ENCODE results near the gene EXOC3L4.

Gene EXOC3L4

DNA sequence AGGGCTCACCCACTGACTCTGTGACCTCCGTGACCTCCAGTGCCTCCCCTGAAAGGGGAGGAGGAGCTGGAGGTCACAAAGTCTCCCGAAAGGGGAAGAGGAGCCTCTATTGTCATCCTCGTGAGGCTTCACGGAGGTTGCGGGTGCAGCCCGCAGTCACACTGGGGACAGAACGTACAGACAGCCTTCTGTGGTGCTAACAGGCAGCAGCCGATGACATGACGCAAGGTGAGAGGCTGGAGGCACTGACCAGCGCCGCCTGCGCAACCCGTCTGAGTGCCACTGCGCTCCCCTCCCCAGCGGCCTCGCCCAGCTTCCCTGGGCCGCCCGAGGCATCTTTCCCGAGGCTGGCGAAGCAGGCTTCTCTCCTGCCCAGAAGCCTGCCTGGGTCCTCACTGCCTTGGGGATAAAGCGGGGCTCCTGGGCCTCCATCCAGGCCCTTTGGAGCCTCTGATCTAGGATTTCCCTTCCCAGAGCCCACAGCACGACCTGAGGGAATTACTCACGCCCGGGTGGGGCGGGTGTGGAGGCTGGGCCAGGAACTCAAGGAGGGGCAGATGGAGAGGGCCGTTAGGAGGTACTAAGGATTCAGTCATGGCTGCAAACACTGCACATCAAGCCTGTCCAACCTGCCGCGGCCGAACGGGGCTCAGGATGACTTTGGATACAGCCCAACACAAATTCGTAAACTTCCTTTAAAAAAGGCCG is 22.8 kb upstream of the EXOC3L4 start:
- no peak for DNase-seq

DNA sequence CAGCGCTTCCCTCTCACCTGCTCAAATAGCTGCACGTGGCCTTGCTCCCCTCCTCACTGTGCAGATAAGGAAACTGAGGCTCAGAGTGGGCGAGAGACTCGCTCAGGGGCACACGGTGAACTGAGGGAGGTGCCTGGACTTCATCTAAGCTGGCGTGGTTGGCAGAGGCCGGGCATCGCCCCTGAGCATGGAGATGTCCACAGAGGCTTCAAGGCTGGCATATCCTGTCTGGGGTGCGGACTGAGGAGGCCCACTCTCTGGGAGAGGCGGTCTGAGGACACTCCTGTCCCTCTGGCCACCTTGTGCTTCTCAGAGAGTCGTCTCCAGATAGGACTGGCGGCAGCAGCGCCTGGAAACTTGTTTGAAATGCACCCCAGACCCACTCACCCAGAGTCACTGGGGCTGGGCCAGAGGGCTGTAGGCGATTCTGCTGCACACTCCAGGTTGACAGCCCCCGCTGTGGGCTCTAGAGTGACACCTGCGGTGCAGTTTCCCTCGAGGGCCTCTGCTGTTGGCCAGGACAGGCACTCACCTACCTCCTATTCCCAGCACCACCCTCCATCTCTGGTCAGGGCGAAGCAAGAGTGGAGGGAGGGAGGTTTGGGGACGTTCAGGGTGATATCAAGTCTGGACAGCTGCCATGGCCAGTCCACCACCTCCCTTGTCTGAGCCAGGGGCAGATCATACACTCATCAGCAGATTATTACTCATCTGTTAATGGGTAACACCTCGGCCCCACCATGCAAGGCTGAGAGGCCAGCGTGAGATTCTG is 21.7 kb upstream of the EXOC3L4 start:
- DNase-seq, result no peak

DNA sequence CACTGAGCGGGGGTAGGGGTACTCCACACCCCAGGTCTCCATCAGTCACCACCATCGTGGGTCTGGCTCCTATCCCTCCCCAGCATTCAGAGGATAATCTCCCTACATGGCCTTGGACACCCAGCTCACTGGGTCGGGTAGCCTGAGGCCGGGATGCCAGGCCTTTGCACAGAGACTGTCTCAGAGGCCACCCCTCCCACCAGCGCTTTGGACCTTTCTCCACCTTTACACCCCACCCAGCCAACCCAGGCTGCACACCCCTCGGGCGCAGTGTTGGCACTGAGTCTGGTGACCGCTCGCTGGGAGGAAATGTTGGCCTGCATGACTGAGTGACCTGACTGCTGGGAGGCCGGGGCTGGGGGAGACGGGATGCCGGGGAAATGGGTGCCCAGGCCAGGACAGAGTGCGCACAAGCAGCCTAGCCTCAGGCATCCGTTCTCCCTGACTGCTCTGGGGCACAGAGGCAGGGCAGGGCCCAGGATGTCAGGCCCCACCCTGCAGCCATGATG is 21.1 kb upstream of the EXOC3L4 start:
- no peak for DNase-seq

DNA sequence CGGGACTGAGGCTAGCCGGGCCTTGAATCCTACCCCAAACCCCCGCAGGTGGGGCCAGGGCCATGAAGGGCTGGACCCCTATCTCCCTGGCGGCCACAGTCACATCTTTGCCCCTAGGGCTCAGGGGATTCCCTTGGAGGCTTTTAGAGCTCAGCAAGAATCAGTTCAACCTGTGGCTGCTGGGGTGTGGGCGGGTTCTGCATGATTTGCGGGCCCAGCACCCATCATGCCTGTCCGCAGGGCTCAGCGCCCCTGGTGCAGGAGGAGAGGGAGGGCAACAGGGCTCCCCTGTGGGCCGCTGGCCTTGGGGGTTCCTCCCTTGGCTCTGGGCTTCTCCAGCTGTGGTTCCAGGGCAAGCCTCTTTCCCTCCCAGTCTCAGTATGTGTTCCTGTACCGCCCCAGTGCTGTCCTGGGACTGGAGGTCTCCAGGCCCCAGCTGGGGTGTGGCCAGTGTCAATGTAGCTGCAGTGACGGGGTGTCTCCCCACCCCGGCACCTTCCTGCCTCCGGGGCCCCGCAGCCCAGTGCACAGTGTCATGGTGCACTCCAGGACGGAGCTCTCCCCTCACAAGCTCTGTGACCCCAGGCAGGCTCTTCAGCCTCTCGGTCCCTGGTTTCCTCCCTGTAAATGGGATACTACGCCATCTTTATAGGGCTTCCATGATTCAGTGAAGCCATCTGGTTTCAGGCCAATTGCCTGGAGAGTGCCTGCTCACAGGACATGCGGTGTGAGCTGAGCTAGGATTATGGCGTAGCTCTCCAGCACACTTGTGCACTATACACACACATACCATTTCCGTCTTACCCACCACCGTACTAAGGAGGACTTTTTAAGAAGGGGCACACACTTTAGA is 20.4 kb upstream of the EXOC3L4 start:
- DNase-seq, result no peak

DNA sequence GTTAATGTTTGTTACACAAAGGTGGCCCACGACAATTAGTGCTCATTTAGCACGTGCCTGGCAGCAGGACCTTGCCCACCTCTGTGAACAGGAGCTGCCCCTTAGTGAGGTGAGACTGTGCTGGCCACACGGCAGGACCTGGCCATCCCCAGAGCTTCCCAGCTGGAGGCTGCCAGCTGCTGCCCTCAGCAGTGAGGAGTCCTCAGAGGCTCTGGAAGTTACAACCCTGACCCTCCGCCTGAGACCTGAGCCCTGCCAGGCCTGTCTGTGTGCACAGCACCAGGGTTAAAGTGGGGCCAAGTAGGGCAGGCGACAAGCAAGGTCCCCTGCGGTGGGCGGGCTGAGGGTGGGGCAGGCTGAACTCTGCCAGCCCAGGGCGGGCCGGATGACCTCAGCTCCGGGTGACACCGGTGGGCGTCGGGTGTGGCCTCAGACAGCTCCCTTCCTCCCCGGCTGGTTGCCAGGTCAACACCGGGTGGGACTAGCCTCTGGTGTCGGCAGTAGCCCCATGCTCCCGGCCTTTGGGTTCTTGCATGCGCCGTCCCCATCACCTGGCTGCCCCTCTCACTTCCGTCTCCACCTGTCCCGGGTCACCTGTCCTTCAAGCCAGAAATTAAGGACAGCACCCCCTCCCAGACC is 19.7 kb upstream of the EXOC3L4 start:
- DNase-seq, result no peak

DNA sequence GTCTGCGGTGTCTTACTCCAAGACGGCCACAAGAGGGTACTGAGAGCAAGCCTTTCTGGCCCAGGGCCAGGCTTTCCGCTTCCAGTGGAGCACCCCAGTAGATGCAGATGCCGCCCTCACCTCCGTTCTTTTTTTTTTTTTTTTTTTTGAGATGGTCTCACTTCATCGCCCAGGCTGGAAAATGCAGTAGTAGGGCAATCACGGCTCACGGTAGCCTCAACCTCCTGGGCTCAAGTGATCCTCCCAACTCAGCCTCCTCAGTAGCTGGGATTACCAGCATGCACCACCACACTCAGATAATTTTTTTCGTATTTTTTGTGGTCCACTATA is 16.1 kb upstream of the EXOC3L4 start:
- DNase-seq, result peak; percentile 85

DNA sequence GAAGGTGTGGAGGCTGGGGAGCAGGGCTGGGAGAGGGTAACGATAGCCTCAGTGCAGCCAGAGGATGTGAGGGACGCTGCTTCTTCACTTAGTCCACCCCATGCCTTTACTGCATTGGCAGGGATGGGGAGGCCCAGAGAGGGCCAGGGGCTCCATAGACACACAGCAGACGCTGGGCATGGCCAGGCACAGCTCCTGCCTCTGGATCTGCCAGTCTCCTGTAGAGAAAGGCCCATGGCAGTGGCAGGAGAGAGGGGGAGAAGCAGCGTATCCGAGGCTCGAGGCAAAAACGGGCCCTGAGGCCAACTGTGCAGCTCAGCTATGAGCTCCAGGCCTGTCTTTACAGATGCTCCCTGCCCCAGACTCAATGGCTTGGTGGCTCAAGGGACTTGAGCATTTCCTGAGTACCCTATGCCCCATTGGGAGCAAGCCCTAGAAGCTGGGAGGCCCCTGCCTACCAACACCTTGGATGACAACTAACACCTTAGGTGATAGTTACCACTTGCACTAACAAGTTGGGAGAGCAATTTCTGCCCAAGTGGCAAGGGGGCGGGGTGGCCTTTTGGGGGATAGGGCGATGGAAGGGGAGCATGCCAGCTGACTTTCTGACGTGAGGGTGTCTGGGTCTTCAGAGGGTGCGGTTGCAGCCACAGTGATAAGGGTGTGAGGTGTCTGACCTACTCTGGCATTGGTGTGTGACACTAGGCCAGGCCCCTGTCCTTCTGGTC is 15.5 kb upstream of the EXOC3L4 start:
- no peak for DNase-seq

DNA sequence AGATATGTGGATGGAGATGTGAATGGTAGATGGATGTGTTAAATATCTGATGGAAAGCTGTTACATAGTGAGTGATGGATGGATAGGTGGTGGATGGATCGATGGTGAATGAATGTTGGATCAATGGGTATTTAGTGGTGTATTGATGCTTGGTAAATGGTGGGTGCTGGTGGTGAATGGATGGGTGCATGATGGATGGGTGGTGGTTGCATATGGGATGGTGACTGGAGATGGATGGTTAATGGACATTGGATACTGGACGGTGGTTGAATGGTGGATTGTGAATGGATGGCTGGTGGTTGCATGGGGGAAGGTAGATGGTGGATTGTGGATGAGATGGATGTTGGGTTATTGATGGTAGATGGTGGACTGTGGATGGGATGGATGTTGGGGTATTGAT is 12.6 kb upstream of the EXOC3L4 start:
- no peak for DNase-seq

DNA sequence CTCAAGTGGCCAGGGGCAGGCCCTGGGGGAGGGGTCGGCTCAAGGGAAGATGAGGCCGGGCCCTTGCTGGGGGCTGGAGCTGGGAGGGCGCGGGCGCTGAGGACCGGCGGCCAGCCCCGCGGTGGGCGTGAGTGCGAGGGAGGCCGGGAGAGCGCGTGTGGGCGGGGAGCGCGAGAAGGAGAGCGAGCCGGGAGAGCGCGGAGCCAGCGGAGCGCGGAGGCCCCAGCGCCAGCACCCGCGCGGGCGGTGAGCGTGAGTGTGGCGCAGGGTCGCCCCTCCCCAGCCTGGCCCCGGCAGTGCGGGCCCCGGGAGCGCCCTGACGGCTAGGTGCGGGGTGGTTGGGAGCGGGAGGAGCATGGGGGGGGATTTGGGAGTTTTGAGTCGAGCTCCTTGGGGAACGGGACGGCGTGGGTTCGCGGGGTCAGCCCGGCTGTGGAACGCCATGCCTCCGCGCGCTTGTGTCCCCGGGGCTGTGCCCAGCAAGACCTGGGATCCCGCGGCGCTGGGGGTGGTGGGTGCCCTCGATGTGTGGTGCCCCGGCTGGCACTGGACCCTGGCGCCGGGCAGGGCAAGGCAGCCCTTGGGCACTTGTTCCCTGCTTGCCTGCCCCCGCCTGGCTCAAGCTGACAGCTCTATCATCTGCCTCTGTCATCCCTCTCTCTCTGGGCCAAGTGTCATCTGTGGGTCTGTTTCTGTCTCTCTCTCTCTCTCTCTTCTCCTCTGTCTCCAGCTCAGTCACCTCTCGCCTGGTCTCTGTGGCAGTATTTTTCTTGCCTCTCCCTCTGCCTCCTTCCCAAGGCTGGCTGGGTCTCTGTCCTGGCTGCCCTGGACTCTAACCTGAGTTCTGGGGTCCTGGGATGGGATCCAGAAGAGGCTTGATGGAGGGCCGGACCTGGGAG is 10.3 kb upstream of the EXOC3L4 start, which contains the start of gene LBHD2:
TSS of gene LBHD2 (plus strand) at position 190 of the 899 bp plus-strand sequence. CDS start 1,803 bp downstream, outside the sequence.
- DNase-seq, result no peak

DNA sequence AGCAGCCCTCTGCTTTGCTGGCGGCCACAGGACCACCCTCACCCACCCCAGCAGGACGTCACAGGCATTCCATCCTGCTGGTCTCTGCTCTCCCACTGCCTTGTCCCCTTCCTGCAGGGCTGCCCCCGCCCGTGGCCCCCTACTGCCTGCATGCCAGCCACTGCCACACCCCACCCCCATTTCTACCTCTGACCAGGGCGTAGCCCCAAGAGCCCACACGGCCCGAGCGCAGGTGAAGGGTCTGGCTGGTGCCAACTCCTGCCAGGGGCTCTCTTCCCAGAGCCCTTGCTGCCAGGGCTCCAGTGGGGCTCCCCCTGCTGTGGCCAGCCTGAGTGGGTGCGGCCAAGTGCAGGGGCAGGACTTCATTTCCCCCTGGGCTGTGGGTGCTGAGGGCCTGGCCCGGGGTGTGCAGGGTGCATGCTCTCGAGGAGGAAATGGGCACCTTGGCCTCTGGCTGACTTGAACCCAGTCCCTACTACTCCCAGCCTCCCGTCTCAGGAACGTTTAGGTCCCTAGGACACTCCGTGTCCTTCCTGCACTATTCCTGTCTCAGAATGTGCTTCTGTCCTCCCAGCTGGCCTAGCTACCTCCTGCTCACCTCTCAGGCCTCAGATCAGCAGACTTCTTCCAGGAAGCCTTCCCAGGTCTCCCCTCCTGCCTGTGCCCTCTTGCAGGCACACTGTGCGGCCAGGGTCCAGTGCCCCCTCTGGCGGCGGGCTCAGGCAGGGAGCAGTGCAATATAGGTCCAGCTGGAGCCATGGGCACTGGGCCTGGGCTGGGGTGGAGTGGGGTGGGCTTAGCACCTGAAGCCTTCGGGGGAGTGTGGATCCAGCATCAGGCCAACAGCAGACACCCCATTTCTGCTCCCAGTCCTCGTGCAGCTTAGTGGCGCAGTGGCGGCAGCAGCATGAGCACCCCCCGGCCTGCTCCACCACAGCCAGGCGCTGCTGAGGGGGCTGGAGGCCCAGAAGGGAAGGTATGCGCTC is 9.1 kb upstream of the EXOC3L4 start:
- no peak for DNase-seq

DNA sequence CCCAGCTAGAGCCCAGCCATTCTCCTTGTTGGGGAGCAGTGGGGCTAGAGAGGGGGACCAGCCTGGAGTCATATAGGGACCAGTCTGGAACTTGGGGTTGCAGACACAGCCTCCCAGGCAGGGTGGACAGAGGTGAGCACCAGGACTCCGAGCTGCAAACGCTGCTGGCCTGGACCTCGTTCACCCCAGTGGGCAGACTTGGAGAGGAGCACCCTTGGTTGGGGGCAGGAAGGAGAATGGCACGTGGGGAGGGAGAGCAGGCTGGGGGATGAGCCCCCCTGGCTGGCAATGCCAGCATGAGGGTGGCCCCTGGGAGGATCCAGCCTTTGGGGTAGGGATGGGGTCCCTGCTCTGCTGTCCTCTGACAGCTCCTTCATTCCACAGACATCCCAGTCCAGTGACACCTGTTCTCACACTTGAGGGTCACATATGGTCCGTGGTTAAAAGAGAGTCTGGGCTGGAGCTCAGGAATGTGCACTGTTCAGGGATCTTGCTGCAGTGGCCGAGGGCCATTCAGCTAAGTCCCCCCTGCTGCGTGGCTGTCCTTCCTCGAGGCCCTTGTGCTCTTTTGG is 7.7 kb upstream of the EXOC3L4 start:
- no peak for DNase-seq

DNA sequence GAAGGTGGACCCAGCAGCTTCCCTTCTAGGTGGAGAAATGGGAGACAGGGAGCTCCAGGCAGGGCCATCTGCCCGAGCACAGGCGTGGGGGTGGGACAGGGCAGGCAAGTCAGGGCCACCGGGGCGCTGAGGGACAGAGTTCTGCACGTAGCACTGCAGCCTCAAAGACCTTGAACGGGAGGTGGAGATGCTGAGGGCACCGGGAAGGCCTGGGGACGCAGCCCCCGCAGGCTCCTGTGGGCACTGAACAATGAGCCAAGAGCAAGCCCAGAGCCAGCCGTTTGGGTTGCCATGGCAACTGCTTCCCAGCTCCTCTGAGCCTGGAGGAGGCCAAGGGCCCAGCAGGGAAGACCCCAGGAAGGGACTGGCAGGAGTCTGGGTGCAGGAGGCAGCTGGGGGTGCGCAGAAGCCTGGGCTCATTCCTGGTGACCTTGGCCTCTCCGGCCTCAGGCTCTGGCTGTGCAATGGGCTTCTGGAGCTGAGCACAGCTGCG is 7.1 kb upstream of the EXOC3L4 start:
- DNase-seq, result no peak

DNA sequence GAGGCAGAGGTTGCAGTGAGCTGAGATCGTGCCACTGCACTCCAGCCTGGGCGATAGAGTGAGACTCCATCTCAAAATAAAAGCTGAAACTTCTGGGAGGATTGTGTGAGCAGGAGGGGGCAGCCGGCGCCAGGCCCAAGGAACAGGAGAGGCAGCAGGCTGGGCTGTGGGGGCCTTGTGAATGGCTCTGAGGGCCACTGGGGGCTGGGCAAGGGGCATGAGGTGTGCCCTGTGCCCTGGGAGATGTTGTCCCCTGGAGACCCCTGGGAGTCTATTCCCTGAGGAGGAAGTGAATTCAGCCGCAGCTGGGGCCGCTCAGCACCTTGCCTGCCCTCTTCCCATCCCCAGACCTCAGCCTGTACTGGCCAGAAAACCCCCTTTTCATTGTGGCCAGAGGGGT is 5.6 kb upstream of the EXOC3L4 start:
- DNase-seq, result no peak

DNA sequence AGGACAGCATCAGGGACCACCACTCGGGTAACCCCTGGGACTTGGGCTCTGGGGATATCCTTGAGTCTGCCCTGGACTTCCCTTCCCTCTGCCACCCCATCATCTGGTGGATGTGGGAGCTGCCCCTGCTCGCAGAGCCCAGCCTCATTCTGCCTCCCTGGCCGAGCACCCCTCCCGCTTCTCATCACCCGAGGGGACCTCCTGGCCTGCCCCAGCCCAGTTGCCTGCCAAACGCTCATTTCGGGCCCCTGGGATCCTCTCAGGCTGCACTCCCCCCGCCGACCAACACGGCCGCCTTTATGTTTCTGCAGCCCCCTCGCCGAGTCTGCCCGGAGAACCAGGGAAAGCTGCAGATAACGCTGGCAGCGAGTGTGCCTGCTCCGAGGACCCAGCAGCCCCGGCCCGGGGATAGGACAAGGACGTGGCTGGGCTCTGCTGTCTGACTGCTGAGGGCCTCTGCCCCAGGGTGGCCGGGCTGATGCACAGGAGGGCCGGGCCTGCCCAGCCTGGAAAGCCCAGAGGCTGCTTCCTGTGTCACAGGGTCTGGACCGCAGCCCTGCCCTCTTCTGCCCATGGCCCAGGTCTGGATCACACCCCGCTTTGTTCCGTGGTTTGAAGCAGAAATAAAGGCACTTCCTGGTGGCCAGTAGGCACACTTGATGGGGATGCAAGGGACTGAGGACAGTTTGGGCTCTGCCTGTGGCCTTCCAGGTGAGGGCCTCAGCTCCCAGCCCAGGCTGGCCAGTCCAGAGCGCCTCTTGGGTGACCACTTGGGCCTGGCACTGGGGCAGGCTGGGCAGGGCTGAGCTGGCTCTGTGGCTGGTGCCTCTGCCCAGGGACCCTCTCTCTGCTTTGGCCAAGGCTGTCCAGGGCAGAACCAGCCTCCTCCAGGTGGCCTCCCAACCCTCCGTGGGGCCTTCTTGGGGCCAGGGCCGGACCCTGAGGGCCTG is 4.9 kb upstream of the EXOC3L4 start:
- no peak for DNase-seq

DNA sequence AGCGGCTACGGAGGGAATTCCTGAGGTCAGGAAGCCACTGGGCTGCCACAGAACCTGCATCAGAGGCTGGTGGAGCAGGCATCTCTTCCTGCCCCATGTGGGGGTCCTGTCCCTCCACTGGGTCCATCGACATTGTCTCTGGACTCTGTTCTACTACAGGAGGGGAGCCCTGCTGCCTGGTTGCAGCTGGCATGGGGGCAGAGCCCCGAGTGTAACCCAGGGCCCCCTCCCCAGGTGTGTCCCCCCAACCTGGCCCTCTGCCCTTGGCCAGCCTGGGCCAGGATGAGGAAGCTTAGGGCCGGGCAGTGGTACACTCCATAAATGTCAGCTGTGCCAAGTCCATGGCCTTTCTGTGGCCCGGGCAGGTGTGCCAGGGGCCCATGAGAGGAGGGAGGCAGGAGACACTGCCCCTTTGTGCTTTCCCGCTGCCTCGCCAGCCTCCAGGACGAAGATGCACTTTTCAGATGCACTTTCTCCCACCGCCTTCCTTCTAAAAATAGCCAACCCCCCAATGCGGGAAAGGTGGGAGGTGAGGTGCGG is 4.0 kb upstream of the EXOC3L4 start:
- DNase-seq, result no peak

DNA sequence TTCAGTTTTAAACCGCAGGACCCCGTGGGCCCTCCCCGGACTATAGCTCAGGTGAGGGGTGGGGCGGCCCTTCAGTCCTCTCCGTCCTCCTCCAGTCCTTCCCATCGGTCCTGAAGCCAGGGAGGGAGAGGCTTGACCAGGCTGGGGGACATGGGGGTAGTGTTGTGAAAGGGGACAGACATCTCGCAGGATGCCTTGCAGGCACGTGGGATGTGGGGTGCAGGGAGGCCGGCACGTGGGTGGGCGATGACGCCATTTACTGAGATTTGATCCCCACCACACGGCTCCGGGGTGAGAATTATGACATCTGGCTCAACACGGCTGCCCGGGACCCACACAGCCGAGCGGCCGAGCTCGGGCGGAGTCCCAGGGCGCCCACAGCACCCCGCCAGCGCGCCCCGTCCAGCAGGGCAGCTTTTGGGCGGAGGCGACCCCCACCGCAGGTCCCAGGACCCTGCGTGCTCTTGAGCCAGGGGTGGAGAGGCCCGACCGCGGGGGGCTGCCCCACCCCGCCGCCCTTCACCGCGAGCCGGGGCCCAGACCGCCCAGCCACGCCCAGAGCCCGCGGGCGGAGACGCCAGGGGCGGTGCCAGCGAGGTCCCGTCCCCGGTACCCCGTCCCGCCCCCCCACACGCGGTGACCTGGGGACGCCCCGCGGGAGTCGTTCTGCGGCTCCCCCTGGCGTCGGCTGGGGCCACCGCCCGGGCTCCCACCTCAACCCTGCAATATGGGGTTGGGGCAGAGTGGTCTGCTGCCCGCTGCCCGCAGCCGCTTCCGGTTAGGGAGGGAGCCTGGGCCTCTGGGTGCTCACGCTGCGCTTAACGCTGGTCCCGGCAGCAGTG is 3.3 kb upstream of the EXOC3L4 start:
- no peak for DNase-seq

DNA sequence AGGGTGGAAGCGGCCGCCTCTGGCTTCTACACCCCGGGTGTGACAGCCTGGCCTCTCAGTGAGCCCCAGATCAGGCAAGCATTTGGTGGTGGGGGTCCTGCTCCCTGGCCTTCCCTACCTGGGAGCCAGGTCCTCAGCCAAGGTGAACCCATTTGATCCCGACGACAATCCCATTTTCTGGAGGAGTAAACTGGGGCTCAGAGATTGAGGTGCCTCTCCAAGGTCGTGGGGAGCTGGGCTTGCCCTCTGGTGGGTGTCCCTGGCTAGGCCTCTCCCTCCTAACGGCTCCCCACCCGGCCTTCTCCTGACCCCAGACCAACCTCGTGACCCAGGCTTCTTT is 2.7 kb upstream of the EXOC3L4 start:
- DNase-seq, result no peak

Data from DMS79 treated with DMSO at 0.1 percent for 48 hours (cell line).